Fibroblast of the aortic adventitia (primary cell): ENCODE measurements around the gene NINJ2. TPM values are rescaled to one million over a fixed set of nuclear protein-coding genes. Genes with fewer than 3 reads are reported as not detected.

ENCODE experiments used
- DNase-seq: peaks from one replicate; pipeline ENCODE4 v3.0.0-alpha.2; 2010; ENCODE audit warnings: low read depth
- H3K4me3 ChIP-seq: 2 replicates; pipeline ENCODE4 v1.5.1; 2011; ENCODE audit warnings: low read depth, mild to moderate bottlenecking, control low read depth, low read length, moderate library complexity
- total RNA-seq: library from RNA; depleted of rRNA; stranded (reverse); fragments of >200 nt; gene quantifications from 2 replicates; pipeline ENCODE4 v1.2.3, GENCODE V29; 2012; ENCODE audit warnings: low replicate concordance
- TF ChIP-seq, protein P1 (sequence below): IDR thresholded peaks from 2 replicates; pipeline ENCODE4 v1.5.1; 2011; ENCODE audit warnings: mild to moderate bottlenecking, low read length, control low read depth, inconsistent platforms; ENCODE audit not compliant: insufficient read depth

NINJ2 gene
- total RNA-seq, 1 donor = 0.45 TPM

DNA sequence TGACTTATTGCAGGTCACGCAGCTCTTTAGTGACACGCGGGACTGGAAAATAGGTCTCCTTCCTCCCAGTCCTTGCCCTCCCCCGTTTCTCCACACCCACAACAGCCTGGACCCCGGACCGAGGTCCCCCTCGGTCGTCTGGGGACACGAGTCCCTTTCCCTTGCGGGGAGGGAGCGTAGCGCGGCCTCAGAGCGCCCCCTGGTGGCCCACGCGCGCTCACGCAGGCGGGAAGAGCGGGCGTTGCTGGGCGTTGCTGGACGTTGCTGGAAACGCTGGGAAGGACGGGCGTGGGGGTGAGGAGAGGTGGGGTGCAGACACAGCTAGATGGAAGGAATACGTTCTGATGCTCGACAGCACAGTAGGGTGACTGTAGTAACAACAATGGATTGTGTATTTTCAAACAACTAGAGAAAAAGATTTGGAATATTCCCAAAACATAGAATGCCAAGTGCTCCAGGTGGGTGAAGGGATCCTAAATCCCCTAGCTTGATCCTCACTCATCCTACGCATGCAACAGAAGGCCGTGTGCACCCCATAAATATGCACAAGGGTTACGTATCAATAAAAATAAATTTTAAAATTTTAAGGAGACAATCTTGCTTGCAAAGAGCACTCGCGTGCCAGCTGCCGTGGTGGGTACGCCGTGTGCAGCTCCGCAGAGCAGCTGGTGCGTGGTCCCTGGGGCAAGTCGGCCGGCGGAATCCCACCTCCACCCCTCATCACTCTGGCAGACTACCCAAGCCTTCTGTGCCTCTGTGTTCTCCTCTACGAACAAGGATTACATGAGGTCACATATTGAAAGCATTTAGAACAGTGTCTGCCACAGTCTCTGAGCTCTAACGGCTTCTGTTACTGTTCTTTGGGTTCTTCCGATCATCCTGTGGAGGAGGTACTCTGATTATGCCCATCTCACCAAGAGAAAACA is 116.1 kb downstream of the NINJ2 start:
- no peak overlapping the region for H3K4me3 ChIP-seq
- DNase-seq = peak; percentile 43
- TF ChIP-seq, protein P1, sequence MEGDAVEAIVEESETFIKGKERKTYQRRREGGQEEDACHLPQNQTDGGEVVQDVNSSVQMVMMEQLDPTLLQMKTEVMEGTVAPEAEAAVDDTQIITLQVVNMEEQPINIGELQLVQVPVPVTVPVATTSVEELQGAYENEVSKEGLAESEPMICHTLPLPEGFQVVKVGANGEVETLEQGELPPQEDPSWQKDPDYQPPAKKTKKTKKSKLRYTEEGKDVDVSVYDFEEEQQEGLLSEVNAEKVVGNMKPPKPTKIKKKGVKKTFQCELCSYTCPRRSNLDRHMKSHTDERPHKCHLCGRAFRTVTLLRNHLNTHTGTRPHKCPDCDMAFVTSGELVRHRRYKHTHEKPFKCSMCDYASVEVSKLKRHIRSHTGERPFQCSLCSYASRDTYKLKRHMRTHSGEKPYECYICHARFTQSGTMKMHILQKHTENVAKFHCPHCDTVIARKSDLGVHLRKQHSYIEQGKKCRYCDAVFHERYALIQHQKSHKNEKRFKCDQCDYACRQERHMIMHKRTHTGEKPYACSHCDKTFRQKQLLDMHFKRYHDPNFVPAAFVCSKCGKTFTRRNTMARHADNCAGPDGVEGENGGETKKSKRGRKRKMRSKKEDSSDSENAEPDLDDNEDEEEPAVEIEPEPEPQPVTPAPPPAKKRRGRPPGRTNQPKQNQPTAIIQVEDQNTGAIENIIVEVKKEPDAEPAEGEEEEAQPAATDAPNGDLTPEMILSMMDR = peak; percentile 95

DNA sequence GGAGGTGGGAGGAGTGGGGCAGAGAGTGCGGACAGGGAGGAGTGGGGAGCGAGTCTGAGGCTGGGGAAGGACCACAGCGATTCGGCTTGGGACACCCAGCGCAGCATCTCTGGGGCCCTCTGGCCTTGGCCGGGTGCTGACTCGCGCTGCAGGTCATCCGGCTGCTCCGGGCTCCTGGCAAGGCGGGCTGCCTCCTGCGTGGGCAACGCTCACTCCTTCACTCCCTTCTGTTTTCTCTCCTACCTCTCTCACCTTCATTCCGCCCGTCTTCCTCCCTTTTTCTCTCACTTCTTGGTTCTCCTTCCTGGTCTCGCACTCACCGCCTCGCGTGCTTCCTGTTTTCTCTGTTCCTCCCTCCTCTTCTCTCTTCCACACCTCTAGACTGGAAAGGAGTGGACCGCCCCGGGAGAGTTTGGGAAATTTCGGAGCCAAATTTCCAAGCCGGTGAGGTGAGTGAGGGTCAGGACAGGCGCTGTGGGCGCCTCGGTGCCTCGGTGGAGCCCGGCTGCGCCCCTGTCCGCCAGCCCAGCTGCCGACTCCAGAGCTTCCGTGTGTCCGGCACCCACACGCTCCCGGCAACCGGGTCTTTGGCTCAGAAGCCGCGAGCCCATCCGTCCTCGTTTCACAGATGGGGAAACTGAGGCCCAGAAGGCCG is 116.9 kb downstream of the NINJ2 start:
- no peak overlapping the region for H3K4me3 ChIP-seq
- DNase-seq = no peak
- TF ChIP-seq, protein P1 = no peak

DNA sequence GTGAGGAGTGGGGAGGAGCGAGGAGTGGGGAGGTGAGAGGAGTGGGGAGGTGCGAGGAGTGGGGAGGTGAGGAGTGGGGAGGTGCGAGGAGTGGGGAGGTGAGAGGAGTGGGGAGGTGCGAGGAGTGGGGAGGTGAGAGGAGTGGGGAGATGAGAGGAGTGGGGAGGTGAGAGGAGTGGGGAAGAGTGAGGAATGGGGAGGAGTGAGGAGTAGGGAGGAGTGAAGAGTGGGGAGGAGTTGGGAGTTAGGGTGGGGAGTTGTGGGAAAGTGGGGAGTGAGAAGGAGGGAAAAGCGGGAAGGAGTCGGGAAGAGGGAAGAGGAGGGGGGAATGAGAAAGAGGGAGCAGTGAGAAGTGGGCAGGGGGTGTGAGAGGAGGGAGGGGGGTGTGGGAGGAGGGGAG is 117.4 kb downstream of the NINJ2 start:
- TF ChIP-seq, protein P1 = no peak
- no peak overlapping the region for H3K4me3 ChIP-seq
- no peak for DNase-seq

DNA sequence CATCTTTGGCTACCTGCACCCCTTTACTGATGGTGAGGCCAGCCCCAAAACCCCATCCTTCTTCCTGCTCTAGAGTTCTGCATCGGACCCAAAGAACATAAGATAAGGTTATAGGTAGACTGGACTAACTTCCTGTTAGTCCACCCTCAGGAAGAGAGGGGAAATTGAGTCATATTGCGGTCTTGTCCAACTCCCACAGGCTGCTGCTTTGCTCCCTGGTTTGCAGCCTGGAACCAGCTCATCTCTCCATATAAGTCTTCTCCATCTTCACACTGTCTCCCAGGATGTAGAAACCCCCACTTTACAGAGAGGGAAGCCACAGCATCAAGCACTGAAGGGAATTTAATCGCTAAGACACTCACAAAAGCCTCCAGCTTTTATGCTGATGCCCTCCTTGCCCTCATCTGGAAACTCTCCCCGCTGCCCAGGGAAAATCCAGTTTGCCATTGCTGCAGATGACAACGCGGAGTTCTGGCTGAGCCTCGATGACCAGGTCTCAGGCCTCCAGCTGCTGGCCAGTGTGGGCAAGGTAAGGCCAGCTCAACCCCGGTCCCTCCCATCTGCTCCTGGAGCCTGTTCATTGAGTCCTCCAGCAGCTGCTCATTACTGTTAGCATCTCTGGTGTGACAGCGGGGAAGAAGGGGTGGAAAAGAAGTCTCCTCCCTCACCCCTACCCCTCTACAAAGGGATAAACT is 118.2 kb downstream of the NINJ2 start:
- no peak for DNase-seq
- TF ChIP-seq, protein P1 = no peak

DNA sequence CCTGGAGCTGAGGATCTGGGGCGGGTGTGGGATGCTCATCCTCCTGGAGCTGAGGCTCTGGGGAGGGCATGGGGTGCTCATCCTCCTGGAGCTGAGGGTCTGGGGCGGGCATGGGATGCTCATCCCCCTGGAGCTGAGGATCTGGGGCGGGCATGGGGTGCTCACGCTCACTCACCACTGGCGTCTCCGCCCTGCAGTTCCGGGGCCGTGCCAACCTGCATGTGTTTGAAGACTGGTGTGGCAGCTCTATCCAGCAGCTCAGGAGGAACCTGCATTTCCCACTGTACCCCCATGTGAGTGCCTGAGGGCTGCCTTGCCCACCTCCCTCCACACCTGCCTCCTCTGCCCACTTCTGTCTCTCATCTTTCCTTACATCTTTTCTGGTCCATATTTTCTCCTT is 119.1 kb downstream of the NINJ2 start:
- no peak overlapping the region for H3K4me3 ChIP-seq
- DNase-seq = no peak
- TF ChIP-seq, protein P1 = no peak

More for the DNA sequence above, 118.2 kb downstream of the NINJ2 start:
- no peak overlapping the region for H3K4me3 ChIP-seq

DNA sequence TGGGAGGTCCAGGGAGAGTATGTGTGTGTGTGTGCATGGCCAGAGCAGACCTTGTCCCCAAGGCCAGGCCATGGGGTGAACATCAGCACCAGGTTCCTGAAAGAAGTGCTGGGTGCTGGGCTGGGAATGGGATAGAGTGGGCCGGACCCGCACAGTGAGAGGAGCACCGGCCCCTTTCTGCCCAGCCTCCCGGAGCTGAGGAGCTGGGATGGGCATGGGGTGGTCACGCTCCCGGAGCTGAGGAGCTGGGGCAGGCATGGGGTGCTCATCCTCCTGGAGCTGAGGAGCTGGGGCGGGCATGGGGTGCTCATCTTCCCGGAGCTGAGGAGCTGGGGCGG is 120.2 kb downstream of the NINJ2 start:
- TF ChIP-seq, protein P1 = no peak
- no peak for DNase-seq
- no peak overlapping the region for H3K4me3 ChIP-seq
